Measurements from ENCODE around the gene AHDC1.
"Not testable (repeated sequence)": the region's sequence is repeated elsewhere in the genome, so short reads cannot be mapped to it uniquely, and the experiment has no call there.

AHDC1 gene

GRCh38 chr1:27548136-27548853 lies 55.6 kb downstream of the AHDC1 start:
- no peak for DNase-seq (ENCODE audit: low spot score)

GRCh38 chr1:27547220-27548116 lies 56.5 kb downstream of the AHDC1 start:
- no peak for DNase-seq (ENCODE audit: low spot score)

GRCh38 chr1:27545876-27546275 lies 58.1 kb downstream of the AHDC1 start:
- DNase-seq (ENCODE audit: low spot score), result no peak

GRCh38 chr1:27545271-27545670 lies 58.7 kb downstream of the AHDC1 start:
- peak; percentile 93 for DNase-seq (ENCODE audit: low spot score)

- DNase-seq (ENCODE audit: low spot score), result no peak
Measured at GRCh38 chr1:27544834-27545233, 59.1 kb downstream of the AHDC1 start.

- DNase-seq (ENCODE audit: low spot score), result no peak
Measured at GRCh38 chr1:27543284-27543683, 60.7 kb downstream of the AHDC1 start.

GRCh38 chr1:27542463-27543273 lies 61.3 kb downstream of the AHDC1 start:
- DNase-seq (ENCODE audit: low spot score), result peak; percentile 64

- peak; percentile 82 for DNase-seq (ENCODE audit: low spot score)
Measured at GRCh38 chr1:27539901-27540861, 63.8 kb downstream of the AHDC1 start.

- DNase-seq (ENCODE audit: low spot score), result peak; percentile 71
Measured at GRCh38 chr1:27538793-27539192, 65.2 kb downstream of the AHDC1 start.

GRCh38 chr1:27538305-27538676 lies 65.7 kb downstream of the AHDC1 start:
- not testable (repeated sequence) for DNase-seq (ENCODE audit: low spot score)

- DNase-seq (ENCODE audit: low spot score), result peak; percentile 88
Measured at GRCh38 chr1:27536767-27537166, 67.2 kb downstream of the AHDC1 start.

GRCh38 chr1:27536010-27536757 lies 67.8 kb downstream of the AHDC1 start:
- no peak for DNase-seq (ENCODE audit: low spot score)

- DNase-seq (ENCODE audit: low spot score), result no peak
Measured at GRCh38 chr1:27535386-27535785, 68.6 kb downstream of the AHDC1 start.

GRCh38 chr1:27531959-27532685 lies 71.8 kb downstream of the AHDC1 start:
- no peak for DNase-seq (ENCODE audit: low spot score)

- no peak for DNase-seq (ENCODE audit: low spot score)
Measured at GRCh38 chr1:27530192-27530591, 73.8 kb downstream of the AHDC1 start.

- DNase-seq (ENCODE audit: low spot score), result no peak
Measured at GRCh38 chr1:27529704-27530018, 74.3 kb downstream of the AHDC1 start.

- peak; percentile 78 for DNase-seq (ENCODE audit: low spot score)
Measured at GRCh38 chr1:27528818-27529703, 74.9 kb downstream of the AHDC1 start.

GRCh38 chr1:27527890-27528817 lies 75.8 kb downstream of the AHDC1 start:
- DNase-seq (ENCODE audit: low spot score), result no peak
